ENCODE data around the gene PROM2.
"Not testable (repeated sequence)": the region's sequence is repeated elsewhere in the genome, so short reads cannot be mapped to it uniquely, and the experiment has no call there.

PROM2 gene

DNA sequence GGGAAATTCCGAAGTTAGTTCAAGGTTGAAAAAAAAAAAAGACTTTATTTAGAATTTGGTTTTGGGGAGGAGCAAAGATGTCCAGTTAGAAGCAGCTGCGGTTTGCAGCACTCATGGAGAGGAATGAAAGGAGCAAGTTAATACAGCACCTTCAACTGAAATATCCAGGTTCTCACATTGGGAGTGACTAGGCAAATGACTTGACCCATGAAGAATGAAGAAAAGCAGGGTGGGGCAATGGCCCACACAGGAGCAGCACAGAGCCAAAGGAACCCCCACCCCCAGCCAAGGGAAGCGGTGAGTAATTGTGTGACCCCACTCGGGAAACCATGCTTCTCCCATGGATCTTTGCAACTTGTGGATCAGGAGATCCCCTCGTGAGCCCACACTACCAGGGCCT, 34.2 kb upstream of the PROM2 start:
- no peak overlapping the region for H3K4me3 ChIP-seq (ENCODE audit: low read depth, low read length)
- TF ChIP-seq, protein P1, sequence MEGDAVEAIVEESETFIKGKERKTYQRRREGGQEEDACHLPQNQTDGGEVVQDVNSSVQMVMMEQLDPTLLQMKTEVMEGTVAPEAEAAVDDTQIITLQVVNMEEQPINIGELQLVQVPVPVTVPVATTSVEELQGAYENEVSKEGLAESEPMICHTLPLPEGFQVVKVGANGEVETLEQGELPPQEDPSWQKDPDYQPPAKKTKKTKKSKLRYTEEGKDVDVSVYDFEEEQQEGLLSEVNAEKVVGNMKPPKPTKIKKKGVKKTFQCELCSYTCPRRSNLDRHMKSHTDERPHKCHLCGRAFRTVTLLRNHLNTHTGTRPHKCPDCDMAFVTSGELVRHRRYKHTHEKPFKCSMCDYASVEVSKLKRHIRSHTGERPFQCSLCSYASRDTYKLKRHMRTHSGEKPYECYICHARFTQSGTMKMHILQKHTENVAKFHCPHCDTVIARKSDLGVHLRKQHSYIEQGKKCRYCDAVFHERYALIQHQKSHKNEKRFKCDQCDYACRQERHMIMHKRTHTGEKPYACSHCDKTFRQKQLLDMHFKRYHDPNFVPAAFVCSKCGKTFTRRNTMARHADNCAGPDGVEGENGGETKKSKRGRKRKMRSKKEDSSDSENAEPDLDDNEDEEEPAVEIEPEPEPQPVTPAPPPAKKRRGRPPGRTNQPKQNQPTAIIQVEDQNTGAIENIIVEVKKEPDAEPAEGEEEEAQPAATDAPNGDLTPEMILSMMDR (IDR thresholded peaks at IDR 0.05; ENCODE audit: borderline replicate concordance, insufficient read depth, low read depth, low read length): no peak

DNA sequence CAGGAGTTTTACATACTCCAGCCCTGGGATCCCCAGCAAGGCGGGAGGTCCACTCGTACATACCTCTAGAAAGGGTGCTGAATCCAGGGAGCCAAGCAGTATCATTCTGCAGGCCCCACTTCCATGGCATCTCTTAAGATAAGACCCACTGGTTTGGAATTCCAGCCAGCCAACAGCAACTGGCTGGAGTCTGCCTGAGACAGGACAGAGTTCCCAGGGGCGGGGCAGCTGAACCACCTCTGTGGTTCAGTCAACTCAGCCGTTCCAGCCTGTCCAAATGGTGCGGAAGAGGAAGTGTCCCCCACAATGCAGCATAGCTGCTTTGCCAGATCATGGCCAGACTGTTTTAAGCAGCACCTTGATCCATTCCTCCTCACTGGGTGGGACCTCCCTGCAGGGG, 33.7 kb upstream of the PROM2 start:
- H3K4me3 ChIP-seq (ENCODE audit: low read depth, low read length): no peak overlapping the region
- TF ChIP-seq, protein P1 (IDR thresholded peaks at IDR 0.05; ENCODE audit: borderline replicate concordance, insufficient read depth, low read depth, low read length): no peak

DNA sequence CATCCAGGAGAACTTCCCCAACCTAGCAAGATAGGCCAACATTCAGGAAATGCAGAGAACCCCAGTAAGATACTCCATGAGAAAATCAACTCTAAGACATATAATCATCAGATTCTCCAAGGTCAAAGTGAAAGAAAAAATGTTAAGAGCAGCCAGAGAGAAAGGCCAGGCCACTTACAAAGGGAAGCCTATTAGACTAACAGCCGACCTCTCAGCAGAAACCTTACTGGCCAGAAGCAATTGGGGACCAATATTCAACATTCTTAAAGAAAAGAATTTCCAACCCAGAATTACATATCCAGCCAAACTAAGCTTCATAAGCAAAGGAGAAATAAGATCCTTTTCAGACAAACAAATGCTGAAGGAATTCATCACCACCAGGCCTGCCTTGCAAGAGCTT, 32.2 kb upstream of the PROM2 start:
- H3K4me3 ChIP-seq (ENCODE audit: low read depth, low read length): not testable (repeated sequence)

- no peak overlapping the region for H3K4me3 ChIP-seq (ENCODE audit: low read depth, low read length)
- TF ChIP-seq, protein P1 (IDR thresholded peaks at IDR 0.05; ENCODE audit: borderline replicate concordance, insufficient read depth, low read depth, low read length): no peak
These were observed 16.0 kb upstream of the PROM2 start for GRCh38 chr2:95258271-95258670.

DNA sequence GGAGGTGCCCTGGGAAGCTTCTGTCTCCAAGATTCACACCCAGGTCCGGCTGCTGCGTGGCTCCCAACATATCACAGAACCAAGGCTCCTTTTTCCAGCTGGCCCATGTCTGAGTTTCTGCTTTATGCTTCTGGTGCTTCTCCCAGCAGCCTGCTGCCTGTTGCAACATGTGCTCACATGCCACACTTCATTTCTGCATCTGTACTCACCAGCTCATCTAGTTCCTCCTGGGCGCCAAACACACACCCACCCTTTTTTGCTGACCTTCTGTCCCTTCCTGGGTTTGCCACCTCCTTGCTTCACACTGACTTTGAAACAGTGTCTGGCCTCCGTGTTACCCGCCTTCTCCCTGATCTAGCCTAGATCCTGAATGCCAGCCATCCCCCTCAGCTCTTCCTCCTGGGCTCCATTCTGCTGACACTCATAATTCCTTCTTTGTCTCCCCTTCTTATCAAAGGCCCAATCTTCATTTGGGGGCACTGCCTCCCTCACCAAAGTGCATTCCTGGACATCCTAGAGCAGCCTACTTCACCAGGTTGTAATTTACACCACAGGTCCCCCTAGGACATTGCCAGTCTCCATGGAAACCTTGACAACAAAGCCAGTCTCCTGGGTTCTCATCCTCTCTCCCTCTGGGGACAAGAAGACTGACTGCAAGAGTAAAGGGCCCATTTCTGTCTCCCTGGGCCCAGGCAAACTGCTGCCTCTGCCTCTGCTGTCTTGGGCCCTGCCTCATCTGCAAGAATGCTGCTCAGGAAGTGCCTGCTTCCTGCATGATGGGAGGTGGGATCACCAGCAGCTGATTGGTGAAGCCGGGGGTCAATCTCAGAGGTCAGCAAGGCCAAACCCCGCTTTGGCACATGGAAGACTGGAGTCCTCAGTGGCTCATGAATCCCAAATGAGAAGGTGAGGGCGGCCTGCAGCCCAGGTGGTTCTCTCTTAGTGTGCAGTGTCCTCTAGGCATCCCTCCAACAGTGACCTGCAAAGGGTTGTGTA, 13.9 kb upstream of the PROM2 start:
- TF ChIP-seq, protein P1 (IDR thresholded peaks at IDR 0.05; ENCODE audit: borderline replicate concordance, insufficient read depth, low read depth, low read length): no peak
- H3K4me3 ChIP-seq (ENCODE audit: low read depth, low read length): no peak overlapping the region

- TF ChIP-seq, protein P1 (IDR thresholded peaks at IDR 0.05; ENCODE audit: borderline replicate concordance, insufficient read depth, low read depth, low read length): no peak
- no peak overlapping the region for H3K4me3 ChIP-seq (ENCODE audit: low read depth, low read length)
These were observed 12.6 kb upstream of the PROM2 start for GRCh38 chr2:95261602-95262001.

DNA sequence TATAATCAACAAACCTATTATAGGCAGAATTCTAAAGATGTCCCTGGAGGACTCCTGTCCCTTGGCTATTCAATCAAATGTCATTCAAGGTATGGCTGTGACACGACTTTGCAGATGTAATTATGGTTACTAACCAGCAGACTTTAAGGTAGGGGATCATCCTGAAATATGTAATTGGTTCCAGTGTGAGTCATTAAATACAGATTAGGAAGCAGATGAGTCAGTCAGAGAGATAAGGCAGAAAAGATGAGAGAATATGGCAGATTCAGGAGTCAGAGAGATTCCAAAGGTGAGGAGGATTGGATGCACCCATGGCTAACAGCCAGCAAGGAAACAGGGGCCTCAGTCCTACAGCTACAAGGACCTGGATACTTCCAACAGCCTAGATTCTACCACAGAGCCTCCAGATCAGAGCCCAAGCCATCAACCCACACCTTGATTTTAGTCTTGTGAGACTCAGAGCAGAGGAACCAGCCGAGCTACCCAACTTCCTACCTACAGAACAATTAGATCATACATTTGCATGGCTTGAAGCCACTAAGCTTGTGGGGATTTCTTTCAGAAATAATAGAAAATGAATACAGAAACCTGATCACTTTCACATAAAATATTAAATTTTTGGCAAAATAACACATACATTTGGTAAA, 11.2 kb upstream of the PROM2 start:
- TF ChIP-seq, protein P1 (IDR thresholded peaks at IDR 0.05; ENCODE audit: borderline replicate concordance, insufficient read depth, low read depth, low read length): no peak
- no peak overlapping the region for H3K4me3 ChIP-seq (ENCODE audit: low read depth, low read length)

Data from GM12875 (cell line).